Sigmoid colon (tissue), 3 donors: ENCODE results near the gene CEP83.

ENCODE experiments used
- CTCF ChIP-seq, 4 experiments: fragments of 450-650 bp in 3 of 4; fragments of 200-600 bp in 1 of 4; IDR thresholded peaks; one replicate each; pipeline ENCODE4 v1.5.1; 2016 to 2019; ENCODE audit warnings: antibody characterized with exemption in 4 of 4, mild to moderate bottlenecking in 3 of 4, moderate library complexity in 2 of 4
- POLR2A ChIP-seq, 2 donors: fragments of 450-650 bp; IDR thresholded peaks; one replicate each; pipeline ENCODE4 v1.6.1; 2016; ENCODE audit warnings: antibody characterized with exemption in 2 of 2, mild to moderate bottlenecking in 2 of 2, moderate library complexity in 2 of 2

GRCh38 chr12:94459728-94460615 lies at the start of gene CEP83:
- TF ChIP-seq CTCF (IDR thresholded peaks at IDR 0.05), result no peak
- TF ChIP-seq POLR2A (IDR thresholded peaks at IDR 0.05), result peak; percentile 61 to 77
